H1 (cell line): ENCODE measurements around the gene CBX4. TPM values are rescaled to one million over a fixed set of nuclear protein-coding genes. Genes with fewer than 3 reads are reported as not detected.
A peak's percentile ranks its signal among the peaks of the same experiment; 100 is the strongest.

Source experiments
- CTCF ChIA-PET: fragments of 300-600 bp; sonication (Branson Sonifier 250); formaldehyde crosslinking; loops from one replicate; lab custom pipeline; 2021; ENCODE audit not compliant: partially characterized antibody; lab: Charles Lee
- POLR2A ChIA-PET: fragments of 300-600 bp; sonication (Branson Sonifier 250); formaldehyde crosslinking; loops from one replicate; lab custom pipeline; 2021; ENCODE audit warnings: inconsistent platforms; ENCODE audit not compliant: partially characterized antibody; lab: Charles Lee
- DNase-seq, 2 experiments: peaks; one replicate each; pipeline versions ENCODE4 v3.0.0 to v3.0.0-alpha.2; 2010 to 2022; ENCODE audit warnings: low spot score in 2 of 2, low read depth in 1 of 2, mixed read lengths in 1 of 2
- FAIRE-seq: peaks from 2 replicates; lab custom pipeline; 2011; peaks lifted over from hg19 to GRCh38; lab: Jason Lieb, UNC
- H2AFZ ChIP-seq: 2 replicates; pipeline ENCODE4 v1.8.1; 2012; ENCODE audit warnings: low read length, inconsistent platforms
- H2AK5ac ChIP-seq: 2 replicates; pipeline ENCODE4 v1.6.1; 2013; ENCODE audit warnings: low read depth, low read length
- H2BK120ac ChIP-seq: replicated peaks from 2 replicates; pipeline ENCODE3; 2013; ENCODE audit warnings: low read depth, low read length, inconsistent platforms
- H2BK12ac ChIP-seq: 2 replicates; pipeline ENCODE4 v1.6.1; 2013; ENCODE audit warnings: low read depth, low read length
- H2BK15ac ChIP-seq: 2 replicates; pipeline ENCODE4 v1.6.1; 2013; ENCODE audit warnings: low read length
- H2BK20ac ChIP-seq: 2 replicates; pipeline ENCODE4 v1.6.1; 2013; ENCODE audit warnings: low read length
- H2BK5ac ChIP-seq: 2 replicates; pipeline ENCODE4 v1.6.1; 2013; ENCODE audit warnings: low read depth, low read length
- H3K14ac ChIP-seq: 2 replicates; pipeline ENCODE4 v1.6.1; 2013; ENCODE audit warnings: inconsistent platforms; ENCODE audit not compliant: insufficient read length
- H3K18ac ChIP-seq: 2 replicates; pipeline ENCODE4 v1.6.1; 2013; ENCODE audit warnings: low read length; ENCODE audit errors: extremely low read depth
- H3K23ac ChIP-seq: 2 replicates; pipeline ENCODE4 v1.6.1; 2013; ENCODE audit warnings: inconsistent platforms; ENCODE audit not compliant: insufficient read length
- H3K23me2 ChIP-seq: 2 replicates; pipeline ENCODE4 v1.6.1; 2013; ENCODE audit warnings: low read depth, low read length
- H3K27ac ChIP-seq: 2 replicates; pipeline ENCODE4 v1.6.1; 2011; ENCODE audit warnings: low read depth, low read length, inconsistent platforms
- H3K27me3 ChIP-seq, 4 experiments: replicated peaks in 1 of 4; 1 replicate in 1 of 4; 2 replicates in 3 of 4; pipeline versions ENCODE4 v1.6.1 to v1.8.1; 2011 to 2013; ENCODE audit warnings: low read length in 3 of 4, mild to moderate bottlenecking in 3 of 4, inconsistent platforms in 2 of 4, mixed read lengths in 2 of 4, moderate library complexity in 1 of 4; ENCODE audit not compliant: control insufficient read depth in 3 of 4, insufficient read depth in 3 of 4; ENCODE audit errors: extremely low read depth in 1 of 4
- H3K36me3 ChIP-seq, 4 experiments: 2 replicates each; pipeline versions ENCODE4 v1.6.1 to v1.8.1; 2011 to 2013; ENCODE audit warnings: mild to moderate bottlenecking in 4 of 4, low read length in 3 of 4, moderate library complexity in 2 of 4, control low read depth in 1 of 4, inconsistent platforms in 1 of 4; ENCODE audit not compliant: insufficient read depth in 4 of 4, control insufficient read depth in 2 of 4
- H3K4ac ChIP-seq: replicated peaks from 2 replicates; pipeline ENCODE3; 2013; ENCODE audit warnings: low read length, low read depth, mixed read lengths, inconsistent platforms; ENCODE audit not compliant: insufficient read length
- H3K4me1 ChIP-seq, 4 experiments: replicated peaks in 1 of 4; 1 replicate in 1 of 4; 2 replicates in 3 of 4; pipeline versions ENCODE4 v1.6.1 to v1.8.1; 2011 to 2013; ENCODE audit warnings: low read length in 3 of 4, inconsistent platforms in 2 of 4, mixed read lengths in 1 of 4; ENCODE audit not compliant: insufficient read depth in 4 of 4, control insufficient read depth in 3 of 4
- H3K4me2 ChIP-seq, 2 experiments: 2 replicates each; pipeline versions ENCODE4 v1.6.1 to v1.8.1; 2011 to 2013; ENCODE audit warnings: low read depth in 2 of 2, low read length in 2 of 2, control low read depth in 1 of 2, inconsistent platforms in 1 of 2, mild to moderate bottlenecking in 1 of 2; ENCODE audit not compliant: insufficient read depth in 1 of 2
- H3K4me3 ChIP-seq, 4 experiments: fragments of 200-600, 300-600 bp in 1 of 4; sonication (generic), shearing (Covaris generic), sonication (Bioruptor Twin) in 1 of 4; 2 replicates each; pipeline versions ENCODE4 v1.5.1 to v1.8.1; 2011 to 2016; ENCODE audit warnings: low read length in 4 of 4, low read depth in 3 of 4, control low read depth in 2 of 4, inconsistent platforms in 2 of 4, mild to moderate bottlenecking in 2 of 4, mixed read lengths in 1 of 4, moderate library complexity in 1 of 4; ENCODE audit not compliant: insufficient read depth in 2 of 4; ENCODE audit errors: extremely low read depth in 1 of 4
- H3K56ac ChIP-seq: replicated peaks from 2 replicates; pipeline ENCODE3; 2013; ENCODE audit warnings: low read depth, mild to moderate bottlenecking, mixed read lengths, low read length, inconsistent platforms; ENCODE audit not compliant: insufficient read length
- H3K79me1 ChIP-seq: 2 replicates; pipeline ENCODE4 v1.6.1; 2013; ENCODE audit warnings: low read depth, low read length, control low read depth
- H3K79me2 ChIP-seq, 2 experiments: 2 replicates each; pipeline versions ENCODE4 v1.6.1 to v1.8.1; 2012 to 2013; ENCODE audit warnings: low read length in 2 of 2, mild to moderate bottlenecking in 2 of 2, inconsistent platforms in 1 of 2; ENCODE audit not compliant: insufficient read depth in 2 of 2, control insufficient read depth in 1 of 2
- H3K9ac ChIP-seq, 4 experiments: replicated peaks in 1 of 4; 1 replicate in 1 of 4; 2 replicates in 3 of 4; pipeline versions ENCODE4 v1.6.1 to v1.8.1; 2011 to 2013; ENCODE audit warnings: low read depth in 3 of 4, low read length in 3 of 4, control low read depth in 2 of 4, mild to moderate bottlenecking in 2 of 4, moderate library complexity in 2 of 4, inconsistent platforms in 1 of 4; ENCODE audit errors: extremely low read depth in 1 of 4
- H3K9me3 ChIP-seq, 2 experiments: 2 replicates each; pipeline versions ENCODE4 v1.6.1 to v1.8.1; 2012 to 2013; ENCODE audit warnings: mild to moderate bottlenecking in 2 of 2, moderate library complexity in 2 of 2, control low read depth in 1 of 2, inconsistent platforms in 1 of 2, low read depth in 1 of 2, low read length in 1 of 2, mixed read lengths in 1 of 2; ENCODE audit not compliant: insufficient read depth in 2 of 2
- H4K20me1 ChIP-seq, 2 experiments: replicated peaks in 1 of 2; 2 replicates each; pipeline versions ENCODE3 to v1.8.1; 2011 to 2013; ENCODE audit warnings: inconsistent platforms in 2 of 2, low read length in 2 of 2, mild to moderate bottlenecking in 1 of 2; ENCODE audit not compliant: insufficient read depth in 2 of 2, control insufficient read depth in 1 of 2
- H4K5ac ChIP-seq: 2 replicates; pipeline ENCODE4 v1.6.1; 2013; ENCODE audit warnings: low read length, low read depth, mixed read lengths, inconsistent platforms; ENCODE audit not compliant: insufficient read length
- H4K8ac ChIP-seq: 2 replicates; pipeline ENCODE4 v1.8.0; 2013; ENCODE audit warnings: mild to moderate bottlenecking, moderate library complexity, low read length, inconsistent platforms; ENCODE audit not compliant: insufficient read depth; ENCODE audit errors: extremely low read depth
- H4K91ac ChIP-seq: replicated peaks from 2 replicates; pipeline ENCODE3; 2013; ENCODE audit warnings: low read length, mixed read lengths, inconsistent platforms; ENCODE audit not compliant: insufficient read length
- CEBPB ChIP-seq: IDR thresholded peaks from 2 replicates; pipeline ENCODE4 v1.6.1; 2012; ENCODE audit warnings: low read depth, low read length
- CREB1 ChIP-seq: IDR thresholded peaks from 2 replicates; pipeline ENCODE4 v1.6.1; 2012; ENCODE audit warnings: inconsistent platforms
- RNF2 ChIP-seq: fragments of 200-900, 300-1000 bp; sonication (generic); IDR thresholded peaks from 2 replicates; pipeline ENCODE4 v1.7.1; 2016; ENCODE audit warnings: borderline replicate concordance, low read depth, mild to moderate bottlenecking, antibody characterized with exemption, low read length; ENCODE audit not compliant: poor library complexity, severe bottlenecking; ENCODE audit errors: missing control alignments
- WGBS, 2 experiments: shearing (Covaris generic) in 1 of 2; methylation state at CpG; one replicate each; pipeline versions ENCODE4 v1.1.6 to v1.1.7; 2013 to 2015; ENCODE audit warnings: low lambda C conversion rate in 2 of 2, mixed read lengths in 2 of 2, inconsistent platforms in 1 of 2, low coverage in 1 of 2, missing lambda C conversion rate in 1 of 2; ENCODE audit not compliant: insufficient replicate concordance in 2 of 2, insufficient coverage in 1 of 2, insufficient read length in 1 of 2; ENCODE audit errors: extremely low coverage in 1 of 2, missing lambda C conversion rate in 1 of 2; 5-methylcytosine and 5-hydroxymethylcytosine counted together
- polyA plus RNA-seq, 7 experiments: library from polyadenylated mRNA; depleted of rRNA in 3 of 7; stranded (reverse) in 5 of 7; unstranded in 2 of 7; fragments of >200 nt in 5 of 7; fragments of 200-250 nt in 2 of 7; gene quantifications; 1 replicate in 5 of 7; 2 replicates in 1 of 7; 4 replicates in 1 of 7; pipeline versions ENCODE4 v1.2.1 to v1.2.3, GENCODE V29; 2011 to 2013; ENCODE audit warnings: missing spikeins in 2 of 7, mixed read lengths in 2 of 7
- total RNA-seq: library from RNA; stranded (reverse); fragmentation: NEBNext Ultra II Directional; extraction: Animal tissue kit (Norgen Biotek cat#: 25700); gene quantifications from 2 replicates; pipeline ENCODE4 v1.2.1, GENCODE V29; 2021

The CBX4 gene
- total and polyA plus RNA-seq, 2 of the 8 experiments (the other 6 are each of a cell fraction or from before 2014, with no cell fraction given) = 1.8 to 4.0 TPM

DNA sequence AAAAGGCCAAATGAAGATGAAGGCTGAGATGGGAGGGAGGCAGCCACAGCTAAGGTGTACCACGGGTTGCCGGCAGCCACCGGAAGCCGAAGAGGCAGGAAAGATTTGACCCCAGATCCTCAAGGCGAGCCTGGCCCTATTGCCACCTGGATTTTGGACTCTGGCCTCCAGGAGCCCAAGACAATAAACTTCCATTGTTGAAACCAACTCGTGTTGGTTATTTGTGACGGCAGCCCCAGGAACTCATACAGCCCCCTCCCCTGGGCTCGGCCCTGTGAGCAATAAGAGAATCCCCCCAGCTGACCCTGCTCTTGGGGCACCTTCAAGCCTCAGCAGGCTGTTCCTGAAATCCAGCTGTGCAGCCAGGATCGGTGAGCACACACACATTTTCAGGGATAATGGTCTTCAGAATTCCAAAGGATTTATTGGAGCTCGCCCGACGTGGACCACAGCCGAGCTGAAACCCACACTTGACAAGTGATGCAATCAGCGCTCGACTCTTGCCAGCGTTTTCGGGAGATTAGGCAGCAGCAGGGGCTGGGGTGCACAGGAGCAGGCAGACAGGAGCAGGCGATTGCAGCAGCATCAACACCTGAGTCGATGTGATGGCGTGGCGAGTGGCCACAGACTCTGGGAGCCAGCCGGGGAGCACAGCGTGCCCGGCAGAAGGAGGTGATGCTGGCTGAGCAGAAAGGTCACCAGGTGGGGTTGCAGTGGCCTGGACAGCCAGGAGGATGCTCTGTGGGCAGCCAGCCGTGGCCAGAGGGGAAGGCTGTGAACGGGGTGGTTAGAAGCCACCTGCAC is 22.4 kb upstream of the CBX4 start:
- H2AFZ ChIP-seq = peak overlapping the region; percentile 23; the same call in 1 of the 2 replicates
- no peak overlapping the region for H2AK5ac ChIP-seq
- CTCF ChIA-PET = interaction anchor here (0.8 to 1.5 kb wide), 3 partner anchors 17 to 120 kb away, joined by 3 to 5 read pairs (median 4); no protein-coding TSS in a partner anchor
- H3K9ac ChIP-seq = no peak overlapping the region
- no peaks in the 10 kb centered on the region for H3K36me3 ChIP-seq
- H3K4me1 ChIP-seq = peaks cover 0 to 10% (median 6%) of the 10 kb centered on the region in 4 experiments; a peak in 4 of 7 replicates
- POLR2A ChIA-PET = interaction anchor here (0.8 to 1.1 kb wide), 3 partner anchors 25 to 132 kb away, joined by 3 read pairs; no protein-coding TSS in a partner anchor
- no peak overlapping the region for H4K8ac ChIP-seq
- FAIRE-seq = no peak
- H4K91ac ChIP-seq = peak overlapping the region; percentile 9
- peak overlapping the region; percentile 61; the same call in 1 of the 2 replicates for H2BK20ac ChIP-seq
- H3K56ac ChIP-seq = no peak overlapping the region
- H4K20me1 ChIP-seq = no peaks in the 10 kb centered on the region
- H3K4ac ChIP-seq = no peak overlapping the region
- no peak overlapping the region for H4K5ac ChIP-seq
- H3K4me3 ChIP-seq = no peak overlapping the region
- H3K23me2 ChIP-seq = peaks cover 2% of the 10 kb centered on the region; the same call in 1 of the 2 replicates
- H3K27ac ChIP-seq = no peak overlapping the region
- no peak overlapping the region for H3K14ac ChIP-seq
- no peak for DNase-seq
- H2BK15ac ChIP-seq = peak overlapping the region; percentile 10; the same call in 1 of the 2 replicates
- peaks cover 0 to 2% (median 0%) of the 10 kb centered on the region in 4 experiments; a peak in 1 of 7 replicates for H3K27me3 ChIP-seq
- WGBS, 2 experiments = 77% methylated on average over 26 of the region's 26 CpGs; no CpG with 5 or more reads in 1 of the 2 experiments
- H3K79me2 ChIP-seq = no peaks in the 10 kb centered on the region
- no peak overlapping the region for H3K23ac ChIP-seq
- H2BK5ac ChIP-seq = no peak overlapping the region
- H3K79me1 ChIP-seq = no peaks in the 10 kb centered on the region
- H3K4me2 ChIP-seq = no peak overlapping the region
- H3K18ac ChIP-seq = no peak overlapping the region
- H3K9me3 ChIP-seq = no peaks in the 10 kb centered on the region
- TF ChIP-seq RNF2 (no peak), CREB1 (0 out of 2 replicates have a peak, but pooled peaks have one; percentile 12), CEBPB (peak; percentile 72; the same call in 1 of the 2 replicates)
- no peak overlapping the region for H2BK120ac ChIP-seq
- H2BK12ac ChIP-seq = peak overlapping the region; percentile 68; the same call in 1 of the 2 replicates
